ENCODE data around the gene FBLN2. TPM values are rescaled to one million over a fixed set of nuclear protein-coding genes. Genes with fewer than 3 reads are reported as not detected.

The FBLN2 gene
- total RNA-seq, 1 experiment from 2014 or later: 0.11 TPM

GRCh38 chr3:13513913-13514517, 34.9 kb upstream of the FBLN2 start:
- intact Hi-C loops (cut with micrococcal nuclease): no loop called here
- Histone ChIP-seq H3K27me3 (ENCODE audit: low read length) (no peaks in the 10 kb centered on the region), H2AFZ (ENCODE audit: low read length) (no peak overlapping the region; the same call in 1 of the 2 replicates), H3F3A (ENCODE audit: low read length, unreplicated experiment) (no peaks in the 10 kb centered on the region), H3K4me1 (ENCODE audit: insufficient read depth, low read length) (peaks cover 18% of the 10 kb centered on the region), H3K4me2 (ENCODE audit: low read length) (peak overlapping the region; percentile 27), H3K9me2 (replicated peaks; ENCODE audit: low read length) (no peaks in the 10 kb centered on the region), H3K79me2 (ENCODE audit: low read length) (no peaks in the 10 kb centered on the region), H4K20me1 (ENCODE audit: low read length) (no peaks in the 10 kb centered on the region), H3K4me3 (ENCODE audit: low read length) (no peak overlapping the region), H3K9ac (ENCODE audit: low read length) (no peak overlapping the region; the same call in 1 of the 2 replicates), H3K27ac (ENCODE audit: low read length) (peak overlapping the region; percentile 58), H3K36me3 (ENCODE audit: low read depth, low read length) (no peaks in the 10 kb centered on the region), H3K9me3 (ENCODE audit: low read length) (no peaks in the 10 kb centered on the region)
- peak; percentile 76 for DNase-seq
- ChIA-PET POLR2A (ENCODE audit: unreplicated experiment) (no interaction called here), CTCF (interaction anchor here (1.2 kb wide), 1 partner anchor 134 kb away, joined by 5 read pairs; no protein-coding TSS in a partner anchor)
- BruUV-seq (replicated peaks): no TSS peak
- peak; percentile 81 for ATAC-seq
- TF ChIP-seq CTCF (conservative IDR thresholded peaks at IDR 0.05; ENCODE audit: low read depth, low read length) (no peak), EZH2 (IDR thresholded peaks at IDR 0.05; ENCODE audit: low read length, unreplicated experiment) (no peak), EZH2phosphoT487 (IDR thresholded peaks at IDR 0.05; ENCODE audit: borderline replicate concordance, low read length) (no peak)

GRCh38 chr3:13514639-13515435, 34.1 kb upstream of the FBLN2 start:
- ChIA-PET POLR2A (ENCODE audit: unreplicated experiment) (no interaction called here), CTCF (interaction anchor here (0.7 to 1.2 kb wide), 2 partner anchors 133 to 585 kb away, joined by 3 to 5 read pairs; no protein-coding TSS in a partner anchor)
- DNase-seq: no peak
- Histone ChIP-seq H3K9me2 (replicated peaks; ENCODE audit: low read length) (no peaks in the 10 kb centered on the region), H3F3A (ENCODE audit: low read length, unreplicated experiment) (no peaks in the 10 kb centered on the region), H2AFZ (ENCODE audit: low read length) (no peak overlapping the region; the same call in 1 of the 2 replicates), H3K4me2 (ENCODE audit: low read length) (peak overlapping the region; percentile 27), H3K4me3 (ENCODE audit: low read length) (no peak overlapping the region), H3K27ac (ENCODE audit: low read length) (peak overlapping the region; percentile 58), H3K36me3 (ENCODE audit: low read depth, low read length) (no peaks in the 10 kb centered on the region), H4K20me1 (ENCODE audit: low read length) (no peaks in the 10 kb centered on the region), H3K9ac (ENCODE audit: low read length) (no peak overlapping the region), H3K4me1 (ENCODE audit: insufficient read depth, low read length) (peaks cover 18% of the 10 kb centered on the region), H3K79me2 (ENCODE audit: low read length) (no peaks in the 10 kb centered on the region), H3K27me3 (ENCODE audit: low read length) (no peaks in the 10 kb centered on the region), H3K9me3 (ENCODE audit: low read length) (no peaks in the 10 kb centered on the region)
- intact Hi-C loops (cut with micrococcal nuclease): no loop called here
- TF ChIP-seq EZH2 (IDR thresholded peaks at IDR 0.05; ENCODE audit: low read length, unreplicated experiment): no peak
- TF ChIP-seq EZH2phosphoT487 (IDR thresholded peaks at IDR 0.05; ENCODE audit: borderline replicate concordance, low read length): no peak
- TF ChIP-seq CTCF (conservative IDR thresholded peaks at IDR 0.05; ENCODE audit: low read depth, low read length): no peak
- BruUV-seq (replicated peaks): no TSS peak
- no peak for ATAC-seq

All from PC-3 (cell line).